ENCODE measurements around the gene HTT. TPM values are rescaled to one million over a fixed set of nuclear protein-coding genes. Genes with fewer than 3 reads are reported as not detected.

The HTT gene
- total RNA-seq, 1 experiment from 2014 or later: 37.4 TPM

- H3K4me2 ChIP-seq (ENCODE audit: low read length): no peak overlapping the region
- DNase-seq (ENCODE audit: low read depth, low spot score): no peak
- peaks cover 17 to 19% of the 10 kb centered on the region in 2 experiments; a peak in 3 of 4 replicates for H3K36me3 ChIP-seq (ENCODE audit: control insufficient read depth in 1 of 2, insufficient read depth in 2 of 2, low read length in 2 of 2)
- CTCF ChIA-PET: interaction anchor here (1.1 to 2.0 kb wide), 3 partner anchors 9 to 298 kb away, joined by 3 to 16 read pairs (median 3); no protein-coding TSS in a partner anchor
- RAD21 ChIA-PET (ENCODE audit: low non-redundant PET in 1 of 2, low total read pairs in 2 of 2, uncharacterized antibody in 2 of 2, unreplicated experiment in 2 of 2): no interaction called here
- POLR2A ChIA-PET: no interaction called here
- H4K20me1 ChIP-seq (ENCODE audit: insufficient read depth): no peaks in the 10 kb centered on the region
- TF ChIP-seq CEBPB (IDR thresholded peaks at IDR 0.05; ENCODE audit: low read depth) (no peak), RAD21 (IDR thresholded peaks at IDR 0.05; ENCODE audit: low read depth) (peak; percentile 40; the same call in 1 of the 2 replicates)
- TF ChIP-seq, protein P1, sequence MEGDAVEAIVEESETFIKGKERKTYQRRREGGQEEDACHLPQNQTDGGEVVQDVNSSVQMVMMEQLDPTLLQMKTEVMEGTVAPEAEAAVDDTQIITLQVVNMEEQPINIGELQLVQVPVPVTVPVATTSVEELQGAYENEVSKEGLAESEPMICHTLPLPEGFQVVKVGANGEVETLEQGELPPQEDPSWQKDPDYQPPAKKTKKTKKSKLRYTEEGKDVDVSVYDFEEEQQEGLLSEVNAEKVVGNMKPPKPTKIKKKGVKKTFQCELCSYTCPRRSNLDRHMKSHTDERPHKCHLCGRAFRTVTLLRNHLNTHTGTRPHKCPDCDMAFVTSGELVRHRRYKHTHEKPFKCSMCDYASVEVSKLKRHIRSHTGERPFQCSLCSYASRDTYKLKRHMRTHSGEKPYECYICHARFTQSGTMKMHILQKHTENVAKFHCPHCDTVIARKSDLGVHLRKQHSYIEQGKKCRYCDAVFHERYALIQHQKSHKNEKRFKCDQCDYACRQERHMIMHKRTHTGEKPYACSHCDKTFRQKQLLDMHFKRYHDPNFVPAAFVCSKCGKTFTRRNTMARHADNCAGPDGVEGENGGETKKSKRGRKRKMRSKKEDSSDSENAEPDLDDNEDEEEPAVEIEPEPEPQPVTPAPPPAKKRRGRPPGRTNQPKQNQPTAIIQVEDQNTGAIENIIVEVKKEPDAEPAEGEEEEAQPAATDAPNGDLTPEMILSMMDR (IDR thresholded peaks at IDR 0.05 in 2 of 3, conservative IDR thresholded peaks at IDR 0.05 in 1 of 3; ENCODE audit: borderline replicate concordance in 1 of 3, insufficient read depth in 1 of 3, low read depth in 2 of 3, low read length in 2 of 3): peak in 2 of 3 experiments; percentile 17 to 35; a peak in 3 of 6 replicates
- H3K27ac ChIP-seq (ENCODE audit: low read depth, low read length): no peak overlapping the region
- BruUV-seq (replicated peaks): no TSS peak
- no peak overlapping the region for H2AFZ ChIP-seq (ENCODE audit: low read depth, low read length, poor library complexity, severe bottlenecking)
- H3K9ac ChIP-seq (ENCODE audit: low read length): no peak overlapping the region
- no peaks in the 10 kb centered on the region for H3K4me1 ChIP-seq (ENCODE audit: control insufficient read depth in 1 of 2, insufficient read depth in 2 of 2, low read length in 2 of 2)
- H3K9me3 ChIP-seq (ENCODE audit: control insufficient read depth in 1 of 2, insufficient read depth in 1 of 2, low read depth in 1 of 2, low read length in 2 of 2): no peaks in the 10 kb centered on the region
- H3K4me3 ChIP-seq (replicated peaks in 1 of 2; ENCODE audit: low read depth in 1 of 2, low read length in 2 of 2): no peak overlapping the region
- no peak for ATAC-seq
- no peaks in the 10 kb centered on the region for H3K79me2 ChIP-seq (ENCODE audit: insufficient read depth, low read length)
- intact Hi-C loops (cut with micrococcal nuclease): loop anchor here (1.0 kb wide), 1 partner anchor 298 kb away; no protein-coding TSS in a partner anchor
- H3K27me3 ChIP-seq (ENCODE audit: insufficient read depth, low read length): no peaks in the 10 kb centered on the region
- no peaks in the 10 kb centered on the region for H3K9me2 ChIP-seq (ENCODE audit: insufficient read depth)
Measured at GRCh38 chr4:3145234-3145924, 70.9 kb downstream of the HTT start.

DNA sequence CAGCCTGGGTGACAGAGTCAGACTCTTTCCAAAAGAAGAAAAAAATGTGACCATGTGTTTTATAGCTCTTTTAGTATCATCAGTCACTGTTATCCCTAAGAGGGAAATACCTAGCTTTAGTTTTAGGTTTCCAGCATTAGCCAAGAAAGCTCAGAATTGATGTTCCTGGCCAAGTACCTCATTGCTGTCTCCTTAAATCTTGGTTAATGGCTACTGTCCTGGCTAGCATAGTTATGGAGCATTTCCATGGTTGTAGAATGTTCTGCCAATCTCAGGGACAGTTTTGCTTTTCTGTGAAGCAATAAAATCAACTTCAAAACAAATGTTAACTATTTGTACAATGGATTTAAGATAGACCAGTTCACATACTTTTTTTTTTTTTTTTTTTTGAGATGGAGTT, 74.4 kb downstream of the HTT start:
- H3K27me3 ChIP-seq (ENCODE audit: insufficient read depth, low read length): no peaks in the 10 kb centered on the region
- H3K4me2 ChIP-seq (ENCODE audit: low read length): no peak overlapping the region
- ChIA-PET RAD21 (ENCODE audit: low non-redundant PET in 1 of 2, low total read pairs in 2 of 2, uncharacterized antibody in 2 of 2, unreplicated experiment in 2 of 2) (no interaction called here), POLR2A (no interaction called here), CTCF (no interaction called here)
- TF ChIP-seq, protein P2, sequence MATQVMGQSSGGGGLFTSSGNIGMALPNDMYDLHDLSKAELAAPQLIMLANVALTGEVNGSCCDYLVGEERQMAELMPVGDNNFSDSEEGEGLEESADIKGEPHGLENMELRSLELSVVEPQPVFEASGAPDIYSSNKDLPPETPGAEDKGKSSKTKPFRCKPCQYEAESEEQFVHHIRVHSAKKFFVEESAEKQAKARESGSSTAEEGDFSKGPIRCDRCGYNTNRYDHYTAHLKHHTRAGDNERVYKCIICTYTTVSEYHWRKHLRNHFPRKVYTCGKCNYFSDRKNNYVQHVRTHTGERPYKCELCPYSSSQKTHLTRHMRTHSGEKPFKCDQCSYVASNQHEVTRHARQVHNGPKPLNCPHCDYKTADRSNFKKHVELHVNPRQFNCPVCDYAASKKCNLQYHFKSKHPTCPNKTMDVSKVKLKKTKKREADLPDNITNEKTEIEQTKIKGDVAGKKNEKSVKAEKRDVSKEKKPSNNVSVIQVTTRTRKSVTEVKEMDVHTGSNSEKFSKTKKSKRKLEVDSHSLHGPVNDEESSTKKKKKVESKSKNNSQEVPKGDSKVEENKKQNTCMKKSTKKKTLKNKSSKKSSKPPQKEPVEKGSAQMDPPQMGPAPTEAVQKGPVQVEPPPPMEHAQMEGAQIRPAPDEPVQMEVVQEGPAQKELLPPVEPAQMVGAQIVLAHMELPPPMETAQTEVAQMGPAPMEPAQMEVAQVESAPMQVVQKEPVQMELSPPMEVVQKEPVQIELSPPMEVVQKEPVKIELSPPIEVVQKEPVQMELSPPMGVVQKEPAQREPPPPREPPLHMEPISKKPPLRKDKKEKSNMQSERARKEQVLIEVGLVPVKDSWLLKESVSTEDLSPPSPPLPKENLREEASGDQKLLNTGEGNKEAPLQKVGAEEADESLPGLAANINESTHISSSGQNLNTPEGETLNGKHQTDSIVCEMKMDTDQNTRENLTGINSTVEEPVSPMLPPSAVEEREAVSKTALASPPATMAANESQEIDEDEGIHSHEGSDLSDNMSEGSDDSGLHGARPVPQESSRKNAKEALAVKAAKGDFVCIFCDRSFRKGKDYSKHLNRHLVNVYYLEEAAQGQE (IDR thresholded peaks at IDR 0.05; ENCODE audit: low read depth): no peak
- no peak for TF ChIP-seq POLR2AphosphoS5 (IDR thresholded peaks at IDR 0.05; ENCODE audit: low read depth, low read length)
- TF ChIP-seq CBX3 (IDR thresholded peaks at IDR 0.05; ENCODE audit: low read depth): no peak
- no peak for TF ChIP-seq EZH2 (IDR thresholded peaks at IDR 0.05)
- no peak for TF ChIP-seq ELF1 (IDR thresholded peaks at IDR 0.05; ENCODE audit: borderline replicate concordance, low read depth)
- no peak for TF ChIP-seq POLR2A (IDR thresholded peaks at IDR 0.05; ENCODE audit: borderline replicate concordance, extremely low read depth, insufficient read depth, insufficient read length)
- no peak for TF ChIP-seq YY1 (IDR thresholded peaks at IDR 0.05; ENCODE audit: extremely low read depth, insufficient replicate concordance, low read depth, low read length)
- TF ChIP-seq CEBPB (IDR thresholded peaks at IDR 0.05; ENCODE audit: low read depth): no peak
- no peak for TF ChIP-seq FOSL1 (IDR thresholded peaks at IDR 0.05; ENCODE audit: low read depth)
- no peak for TF ChIP-seq MAX (IDR thresholded peaks at IDR 0.05)
- DNase-seq (ENCODE audit: low read depth, low spot score) (no peak), ATAC-seq (no peak)
- H4K20me1 ChIP-seq (ENCODE audit: insufficient read depth): no peaks in the 10 kb centered on the region
- peaks cover 13 to 19% of the 10 kb centered on the region in 2 experiments; a peak in 3 of 4 replicates for H3K36me3 ChIP-seq (ENCODE audit: control insufficient read depth in 1 of 2, insufficient read depth in 2 of 2, low read length in 2 of 2)
- BruUV-seq (replicated peaks): no TSS peak
- intact Hi-C loops (cut with micrococcal nuclease): no loop called here
- H3K4me1 ChIP-seq (ENCODE audit: control insufficient read depth in 1 of 2, insufficient read depth in 2 of 2, low read length in 2 of 2): no peaks in the 10 kb centered on the region
- H3K4me3 ChIP-seq (replicated peaks in 1 of 2; ENCODE audit: low read depth in 1 of 2, low read length in 2 of 2): no peak overlapping the region
- H3K9me2 ChIP-seq (ENCODE audit: insufficient read depth): no peaks in the 10 kb centered on the region
- no peaks in the 10 kb centered on the region for H3K79me2 ChIP-seq (ENCODE audit: insufficient read depth, low read length)
- no peak overlapping the region for H3K9ac ChIP-seq (ENCODE audit: low read length)
- no peak overlapping the region for H2AFZ ChIP-seq (ENCODE audit: low read depth, low read length, poor library complexity, severe bottlenecking)
- H3K27ac ChIP-seq (ENCODE audit: low read depth, low read length): no peak overlapping the region
- H3K9me3 ChIP-seq (ENCODE audit: control insufficient read depth in 1 of 2, insufficient read depth in 1 of 2, low read depth in 1 of 2, low read length in 2 of 2): no peaks in the 10 kb centered on the region
